Esophagus muscularis mucosa (tissue), 3 donors: Measurements from ENCODE around the gene GADD45B.
"Not testable (repeated sequence)": the region's sequence is repeated elsewhere in the genome, so short reads cannot be mapped to it uniquely, and the experiment has no call there.

Experiments
- CTCF ChIP-seq, 3 experiments: fragments of 200-600 bp in 2 of 3; fragments of 450-650 bp in 1 of 3; sonication (generic) in 2 of 3; IDR thresholded peaks; one replicate each; pipeline ENCODE4 v1.5.1; 2017 to 2019; ENCODE audit warnings: antibody characterized with exemption in 3 of 3, mild to moderate bottlenecking in 2 of 3, moderate library complexity in 1 of 3
- POLR2A ChIP-seq: fragments of 450-650 bp; IDR thresholded peaks from one replicate; pipeline ENCODE4 v1.6.1; 2017; ENCODE audit warnings: antibody characterized with exemption, moderate library complexity, mild to moderate bottlenecking, low read depth

DNA sequence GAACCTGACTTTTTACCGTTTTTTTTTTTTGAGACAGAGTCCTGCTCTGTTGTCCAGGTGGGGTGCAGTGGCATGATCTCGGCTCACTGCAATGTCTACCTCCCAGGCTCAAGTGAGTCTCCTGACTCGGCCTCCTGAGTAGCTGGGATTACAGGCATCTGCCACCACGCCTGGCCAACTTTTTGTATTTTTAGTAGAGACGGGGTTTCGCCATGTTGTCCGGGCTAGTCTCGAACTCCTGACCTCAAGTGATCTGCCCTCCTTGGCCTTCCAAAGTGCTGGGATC, 6.1 kb upstream of the GADD45B start:
- TF ChIP-seq CTCF (IDR thresholded peaks at IDR 0.05); POLR2A: not testable (repeated sequence)
